GM18517 (cell line): ENCODE measurements around the gene PON1.
A peak's percentile ranks its signal among the peaks of the same experiment; 100 is the strongest.

ENCODE experiments used
- ATAC-seq: cut with Tn5 transposase; IDR thresholded peaks from one replicate; pipeline ENCODE4 v1.9.1; 2021; ENCODE audit warnings: mild to moderate bottlenecking, moderate library complexity; ENCODE audit not compliant: unreplicated experiment

PON1 gene

GRCh38 chr7:95318501-95319100, 5.7 kb downstream of the PON1 start:
- ATAC-seq, result no peak

GRCh38 chr7:95317966-95318365, 6.4 kb downstream of the PON1 start:
- ATAC-seq, result no peak

GRCh38 chr7:95317546-95317945, 6.8 kb downstream of the PON1 start:
- ATAC-seq, result no peak

GRCh38 chr7:95316588-95316987, 7.7 kb downstream of the PON1 start:
- peak; percentile 94 for ATAC-seq

GRCh38 chr7:95312561-95312960, 11.8 kb downstream of the PON1 start:
- ATAC-seq, result no peak

GRCh38 chr7:95311389-95311788, 12.9 kb downstream of the PON1 start:
- no peak for ATAC-seq

- no peak for ATAC-seq
Observed at GRCh38 chr7:95309951-95310350, 14.4 kb downstream of the PON1 start.

- ATAC-seq, result no peak
Observed at GRCh38 chr7:95304990-95305389, 19.3 kb downstream of the PON1 start.

- ATAC-seq, result no peak
Observed at GRCh38 chr7:95303013-95303905, 21.1 kb downstream of the PON1 start.

GRCh38 chr7:95298091-95298490, 26.2 kb downstream of the PON1 start:
- no peak for ATAC-seq

GRCh38 chr7:95297041-95297440, 27.3 kb downstream of the PON1 start:
- ATAC-seq, result no peak

- no peak for ATAC-seq
Observed at GRCh38 chr7:95296456-95296855, 27.9 kb downstream of the PON1 start.

- no peak for ATAC-seq
Observed at GRCh38 chr7:95295397-95295796, 28.9 kb downstream of the PON1 start.

GRCh38 chr7:95290166-95290830, 34.0 kb downstream of the PON1 start:
- ATAC-seq, result no peak

- no peak for ATAC-seq
Observed at GRCh38 chr7:95286096-95286495, 38.2 kb downstream of the PON1 start.

GRCh38 chr7:95279417-95279816, 44.9 kb downstream of the PON1 start:
- ATAC-seq, result no peak

GRCh38 chr7:95276114-95276513, 48.2 kb downstream of the PON1 start:
- ATAC-seq, result no peak

GRCh38 chr7:95269640-95270039, 54.7 kb downstream of the PON1 start:
- no peak for ATAC-seq

GRCh38 chr7:95267754-95268153, 56.6 kb downstream of the PON1 start:
- no peak for ATAC-seq

- no peak for ATAC-seq
Observed at GRCh38 chr7:95265634-95266033, 58.7 kb downstream of the PON1 start.

- ATAC-seq, result no peak
Observed at GRCh38 chr7:95264363-95264891, 59.9 kb downstream of the PON1 start.
